NCI-H69 (cell line): ENCODE measurements around the gene SPOCK1.
A peak's percentile ranks its signal among the peaks of the same experiment; 100 is the strongest.

Source experiments
- DNase-seq: peaks from one replicate; lab custom pipeline; 2025; lab: John Stamatoyannopoulos, UW

The SPOCK1 gene

GRCh38 chr5:137072361-137073115, 426.6 kb downstream of the SPOCK1 start:
- peak; percentile 83 for DNase-seq

- DNase-seq, result no peak
These were observed 427.2 kb downstream of the SPOCK1 start for GRCh38 chr5:137071931-137072330.

GRCh38 chr5:137071526-137071925, 427.6 kb downstream of the SPOCK1 start:
- DNase-seq, result no peak

- DNase-seq, result no peak
These were observed 428.6 kb downstream of the SPOCK1 start for GRCh38 chr5:137070521-137070920.

GRCh38 chr5:137069358-137069757, 429.8 kb downstream of the SPOCK1 start:
- no peak for DNase-seq

GRCh38 chr5:137061382-137061781, 437.7 kb downstream of the SPOCK1 start:
- DNase-seq, result no peak

- no peak for DNase-seq
These were observed 441.0 kb downstream of the SPOCK1 start for GRCh38 chr5:137058089-137058488.

- DNase-seq, result no peak
These were observed 442.4 kb downstream of the SPOCK1 start for GRCh38 chr5:137056676-137057075.

GRCh38 chr5:137055271-137055872, 443.8 kb downstream of the SPOCK1 start:
- no peak for DNase-seq

GRCh38 chr5:137054792-137055191, 444.3 kb downstream of the SPOCK1 start:
- no peak for DNase-seq

- no peak for DNase-seq
These were observed 444.8 kb downstream of the SPOCK1 start for GRCh38 chr5:137054335-137054734.

- peak; percentile 60 for DNase-seq
These were observed 448.0 kb downstream of the SPOCK1 start for GRCh38 chr5:137051161-137051560.

GRCh38 chr5:137040641-137041340, 458.3 kb downstream of the SPOCK1 start:
- DNase-seq, result peak; percentile 32

GRCh38 chr5:137040024-137040423, 459.1 kb downstream of the SPOCK1 start:
- peak; percentile 96 for DNase-seq

- DNase-seq, result peak; percentile 45
These were observed 461.3 kb downstream of the SPOCK1 start for GRCh38 chr5:137037848-137038247.

GRCh38 chr5:137036640-137037039, 462.5 kb downstream of the SPOCK1 start:
- peak; percentile 93 for DNase-seq

GRCh38 chr5:137035480-137035878, 463.6 kb downstream of the SPOCK1 start:
- no peak for DNase-seq

GRCh38 chr5:137034764-137035479, 464.2 kb downstream of the SPOCK1 start:
- DNase-seq, result no peak

GRCh38 chr5:137034213-137034612, 464.9 kb downstream of the SPOCK1 start:
- DNase-seq, result no peak

- DNase-seq, result peak; percentile 27
These were observed 466.2 kb downstream of the SPOCK1 start for GRCh38 chr5:137032929-137033328.

GRCh38 chr5:137027758-137028157, 471.4 kb downstream of the SPOCK1 start:
- peak; percentile 38 for DNase-seq

GRCh38 chr5:137026296-137026695, 472.8 kb downstream of the SPOCK1 start:
- no peak for DNase-seq
